ENCODE data around the gene ZNF692. TPM values are rescaled to one million over a fixed set of nuclear protein-coding genes. Genes with fewer than 3 reads are reported as not detected.

The ZNF692 gene
- total RNA-seq, 1 experiment from 2014 or later, result 40.1 TPM

DNA sequence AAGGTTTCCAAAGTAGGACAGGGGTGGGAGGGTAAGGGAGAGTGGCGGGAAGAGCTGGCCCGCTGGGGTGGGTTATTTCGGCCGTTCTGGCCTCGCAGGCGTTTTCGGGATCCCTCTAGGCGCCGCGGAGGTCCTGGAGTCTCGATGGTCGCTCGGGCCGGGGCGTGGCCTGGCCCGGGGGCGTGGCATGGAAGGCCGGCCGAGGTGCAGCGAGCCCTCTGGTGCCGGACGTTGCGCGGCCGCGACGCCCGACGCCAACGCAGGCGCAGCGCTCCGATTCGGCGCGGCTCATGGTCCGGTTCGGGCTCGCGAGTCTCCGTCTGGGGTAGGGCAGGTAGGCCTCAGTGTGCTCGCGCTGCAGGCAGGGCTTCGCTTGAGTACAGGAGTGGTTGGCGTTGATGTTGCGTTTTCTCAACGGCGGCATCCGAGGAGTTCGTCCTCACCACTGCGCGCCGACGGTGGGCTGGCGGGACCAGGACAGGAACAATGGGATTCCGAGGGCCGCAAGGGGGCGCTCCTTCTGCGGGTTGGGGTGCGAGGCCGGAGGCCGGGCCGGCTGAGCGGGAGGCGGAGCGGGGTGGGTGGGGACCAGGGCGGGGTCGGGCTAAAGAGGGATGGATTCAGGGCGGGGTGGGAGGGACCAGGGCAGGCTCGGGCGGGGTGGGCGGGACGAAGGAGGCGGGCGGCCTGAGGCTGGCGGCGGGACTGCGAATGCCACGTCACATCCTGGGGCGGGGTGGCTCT, 47.3 kb upstream of the ZNF692 start, which contains the start of gene PGBD2:
PGBD2 (plus strand) TSS at position 227 of the 744 bp plus-strand sequence. CDS start 7,628 bp downstream, outside the sequence.
- Histone ChIP-seq H3K23me2 (ENCODE audit: insufficient read length, low read depth, low read length, poor library complexity, severe bottlenecking) (peaks cover 10% of the 10 kb centered on the region), H2BK12ac (ENCODE audit: insufficient read length, low read depth, low read length) (peak within 1 kb of the TSS; percentile 86), H2BK5ac (ENCODE audit: insufficient read length, low read length) (peak within 1 kb of the TSS; percentile 73), H3K9ac (ENCODE audit: extremely low read depth, insufficient read length, low read length) (peak within 1 kb of the TSS; percentile 99), H2AFZ (ENCODE audit: low read length) (peak within 1 kb of the TSS; percentile 53), H3K56ac (ENCODE audit: insufficient read length, low read depth, low read length) (peak within 1 kb of the TSS; percentile 95), H3T11ph (ENCODE audit: low read length) (peak within 1 kb of the TSS; percentile 73), H2BK15ac (ENCODE audit: low read depth, low read length) (no peak within 1 kb of the TSS), H4K91ac (ENCODE audit: insufficient read length, low read depth, low read length) (peak within 1 kb of the TSS; percentile 57), H4K20me1 (ENCODE audit: control insufficient read depth, insufficient read depth, insufficient read length) (no peaks in the 10 kb centered on the region), H2BK120ac (ENCODE audit: low read depth, low read length, poor library complexity, severe bottlenecking) (peak within 1 kb of the TSS; percentile 51), H3K27ac (ENCODE audit: insufficient read length, low read depth, low read length) (peak within 1 kb of the TSS; percentile 92), H4K8ac (replicated peaks; ENCODE audit: insufficient read length, low read depth, low read length) (peak within 1 kb of the TSS; percentile 44), H3K79me1 (ENCODE audit: insufficient read depth, low read depth, low read length, poor library complexity, severe bottlenecking) (no peaks in the 10 kb centered on the region), H3K4ac (ENCODE audit: low read depth, low read length) (no peak within 1 kb of the TSS; the same call in 1 of the 2 replicates), H3K18ac (ENCODE audit: insufficient read length, low read depth, low read length) (peak within 1 kb of the TSS; percentile 99), H3K14ac (ENCODE audit: insufficient read depth, low read length) (peak within 1 kb of the TSS; percentile 95), H3K27me3 (ENCODE audit: insufficient read depth, low read length) (no peaks in the 10 kb centered on the region), H2BK20ac (ENCODE audit: low read depth, low read length, poor library complexity, severe bottlenecking) (no peak within 1 kb of the TSS), H3K4me1 (ENCODE audit: insufficient read depth, low read length) (peaks cover 8% of the 10 kb centered on the region), H3K79me2 (ENCODE audit: insufficient read depth, low read length) (no peaks in the 10 kb centered on the region; the same call in 1 of the 2 replicates), H3K9me3 (ENCODE audit: control insufficient read depth, low read depth, low read length) (no peaks in the 10 kb centered on the region), H3K23ac (ENCODE audit: insufficient read length, low read depth, low read length) (no peak within 1 kb of the TSS), H4K5ac (ENCODE audit: insufficient read length, low read depth, low read length) (peak within 1 kb of the TSS; percentile 93), H3K4me2 (ENCODE audit: insufficient read depth, insufficient read length, low read length) (peak within 1 kb of the TSS; percentile 98), H2AK5ac (ENCODE audit: insufficient read length, low read length) (no peak within 1 kb of the TSS)
- Mint-ChIP-seq H3K36me3 (ENCODE audit: insufficient read depth in 1 of 3, low read depth in 3 of 3) (peaks cover 11 to 15% (median 15%) of the 10 kb centered on the region in 3 experiments), H3K4me3 (peak within 1 kb of the TSS; percentile 96 to 98), H3K4me1 (peaks cover 36 to 37% of the 10 kb centered on the region in 2 experiments), H3K27ac (peak within 1 kb of the TSS; percentile 99 to 100 (median 100)), H3K27me3 (ENCODE audit: low read depth) (peaks cover 8% of the 10 kb centered on the region; the same call in 1 of the 2 replicates), H3K9me3 (no peaks in the 10 kb centered on the region; a peak in 2 of 5 replicates)
- no CpG with 5 or more reads among the region's 80 CpGs for WGBS (ENCODE audit: extremely low coverage, insufficient read length, low lambda C conversion rate)
- TF ChIP-seq, protein P1, sequence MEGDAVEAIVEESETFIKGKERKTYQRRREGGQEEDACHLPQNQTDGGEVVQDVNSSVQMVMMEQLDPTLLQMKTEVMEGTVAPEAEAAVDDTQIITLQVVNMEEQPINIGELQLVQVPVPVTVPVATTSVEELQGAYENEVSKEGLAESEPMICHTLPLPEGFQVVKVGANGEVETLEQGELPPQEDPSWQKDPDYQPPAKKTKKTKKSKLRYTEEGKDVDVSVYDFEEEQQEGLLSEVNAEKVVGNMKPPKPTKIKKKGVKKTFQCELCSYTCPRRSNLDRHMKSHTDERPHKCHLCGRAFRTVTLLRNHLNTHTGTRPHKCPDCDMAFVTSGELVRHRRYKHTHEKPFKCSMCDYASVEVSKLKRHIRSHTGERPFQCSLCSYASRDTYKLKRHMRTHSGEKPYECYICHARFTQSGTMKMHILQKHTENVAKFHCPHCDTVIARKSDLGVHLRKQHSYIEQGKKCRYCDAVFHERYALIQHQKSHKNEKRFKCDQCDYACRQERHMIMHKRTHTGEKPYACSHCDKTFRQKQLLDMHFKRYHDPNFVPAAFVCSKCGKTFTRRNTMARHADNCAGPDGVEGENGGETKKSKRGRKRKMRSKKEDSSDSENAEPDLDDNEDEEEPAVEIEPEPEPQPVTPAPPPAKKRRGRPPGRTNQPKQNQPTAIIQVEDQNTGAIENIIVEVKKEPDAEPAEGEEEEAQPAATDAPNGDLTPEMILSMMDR (conservative IDR thresholded peaks at IDR 0.05), result peak; percentile 75
- DNase-seq, result peak; percentile 96

Data from H9 (cell line).